NCI-H1436 (cell line): ENCODE measurements around the gene FNDC7.
A peak's percentile ranks its signal among the peaks of the same experiment; 100 is the strongest.
"Not testable (repeated sequence)": the region's sequence is repeated elsewhere in the genome, so short reads cannot be mapped to it uniquely, and the experiment has no call there.

ENCODE experiments used
- DNase-seq: peaks from one replicate; lab custom pipeline; 2025; lab: John Stamatoyannopoulos, UW

Gene FNDC7, protein sequence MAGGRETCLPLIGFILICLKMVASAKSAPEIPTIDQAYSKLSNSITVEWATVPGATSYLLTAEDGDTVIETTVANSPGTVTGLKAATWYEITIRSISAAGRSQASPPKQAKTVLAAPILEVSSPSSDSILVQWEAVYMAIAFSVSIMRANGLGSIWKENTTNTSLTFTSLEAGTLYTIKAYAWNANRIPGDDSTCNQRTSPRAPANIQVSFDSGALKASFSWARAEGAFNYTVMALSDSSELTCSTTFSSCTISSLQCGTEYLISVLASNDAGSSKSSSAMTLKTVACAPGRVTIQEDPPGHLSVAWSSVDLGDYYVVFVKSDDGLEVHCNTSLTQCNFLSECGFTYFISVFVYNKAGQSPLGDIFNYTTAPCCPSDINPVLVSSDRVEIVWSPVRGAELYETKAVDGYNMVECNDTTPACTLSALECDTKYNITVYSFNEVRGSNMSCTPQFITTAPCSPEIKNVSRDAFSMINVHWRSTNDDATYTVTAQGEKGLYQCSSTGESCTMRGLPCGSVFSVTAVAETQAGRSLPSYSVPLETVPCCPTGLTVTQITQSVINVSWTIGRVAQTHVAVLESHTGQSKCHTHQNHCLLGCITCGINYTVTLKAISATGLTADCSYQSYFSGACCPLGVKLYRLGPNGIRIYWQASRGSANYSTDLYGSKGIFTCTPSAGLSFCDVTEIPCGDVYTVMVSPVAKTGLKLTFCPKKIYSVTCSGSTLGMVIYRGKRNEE

DNA sequence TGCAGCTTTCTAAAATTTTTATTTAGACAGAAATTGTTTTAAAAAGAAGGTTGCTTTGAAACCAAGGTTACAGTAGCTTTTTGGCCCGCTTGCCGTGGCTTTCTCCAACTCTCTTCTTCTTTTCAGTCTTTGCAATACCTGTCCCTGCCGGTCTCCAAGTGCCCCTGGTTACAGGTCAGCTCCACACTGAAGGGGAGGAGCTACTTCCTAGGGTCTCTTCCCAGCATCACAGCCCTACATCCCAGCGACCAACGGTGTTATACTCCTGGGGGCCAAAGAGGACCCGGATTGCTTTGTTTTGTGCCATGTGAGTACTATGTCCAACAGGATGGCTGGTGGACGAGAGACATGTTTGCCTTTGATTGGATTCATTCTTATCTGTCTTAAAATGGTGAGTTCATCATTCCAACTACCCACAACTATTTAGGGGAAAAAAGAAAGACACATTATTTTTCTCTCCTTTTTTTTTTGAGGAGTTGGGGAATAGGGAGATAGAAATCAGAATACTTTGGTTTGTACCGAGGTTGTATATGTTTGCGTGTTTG is at the start of gene FNDC7:
Gene FNDC7, plus strand, starts transcription at position 303 of the 545 bp plus-strand sequence. Its CDS starts 26 bp downstream, at position 329.
- DNase-seq, result no peak

GRCh38 chr1:108663074-108663473 is 49.6 kb upstream of the FNDC7 start:
- no peak for DNase-seq

- no peak for DNase-seq
Measured at GRCh38 chr1:108664481-108664880, 48.2 kb upstream of the FNDC7 start.

GRCh38 chr1:108665067-108665466 is 47.6 kb upstream of the FNDC7 start:
- no peak for DNase-seq

GRCh38 chr1:108665771-108666170 is 46.9 kb upstream of the FNDC7 start:
- no peak for DNase-seq

DNA sequence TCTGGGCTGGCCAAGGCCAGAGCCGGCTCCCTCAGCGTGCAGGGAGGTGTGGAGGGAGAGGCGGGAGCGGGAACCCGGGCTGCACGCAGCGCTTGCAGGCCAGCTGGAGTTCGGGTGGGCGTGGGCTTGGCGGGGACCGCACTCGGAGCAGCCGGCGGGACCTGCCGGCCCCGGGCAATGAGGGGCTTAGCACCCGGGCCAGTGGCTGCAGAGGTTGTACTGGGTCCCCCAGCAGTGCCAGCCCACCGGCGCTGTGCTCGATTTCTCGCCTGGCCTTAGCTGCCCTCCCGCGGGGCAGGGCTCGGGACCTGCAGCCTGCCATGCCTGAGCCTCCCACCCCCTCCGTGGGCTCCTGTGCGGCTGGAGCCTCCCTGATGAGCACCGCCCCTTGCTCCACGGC is 45.3 kb upstream of the FNDC7 start:
- not testable (repeated sequence) for DNase-seq

DNA sequence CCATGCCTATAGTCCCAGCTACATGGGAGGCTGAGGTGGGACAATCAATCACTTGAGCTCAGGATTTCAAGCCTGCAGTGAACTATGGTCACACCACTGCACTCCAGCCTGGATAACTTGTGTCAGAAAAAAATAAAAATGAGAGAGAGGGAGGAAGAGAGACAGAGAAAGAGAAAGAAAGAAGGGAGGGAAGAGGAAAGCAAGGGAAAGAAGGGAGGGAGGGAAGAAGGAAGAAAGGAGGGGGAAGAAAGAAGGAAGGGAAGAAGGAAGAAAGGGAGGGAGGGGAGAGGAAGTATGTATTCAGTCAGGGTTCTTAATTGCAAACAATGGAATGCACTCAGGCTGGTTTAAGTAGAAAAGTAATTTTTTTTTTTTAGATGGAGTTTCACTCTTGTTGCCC is 43.9 kb upstream of the FNDC7 start:
- DNase-seq, result no peak

DNA sequence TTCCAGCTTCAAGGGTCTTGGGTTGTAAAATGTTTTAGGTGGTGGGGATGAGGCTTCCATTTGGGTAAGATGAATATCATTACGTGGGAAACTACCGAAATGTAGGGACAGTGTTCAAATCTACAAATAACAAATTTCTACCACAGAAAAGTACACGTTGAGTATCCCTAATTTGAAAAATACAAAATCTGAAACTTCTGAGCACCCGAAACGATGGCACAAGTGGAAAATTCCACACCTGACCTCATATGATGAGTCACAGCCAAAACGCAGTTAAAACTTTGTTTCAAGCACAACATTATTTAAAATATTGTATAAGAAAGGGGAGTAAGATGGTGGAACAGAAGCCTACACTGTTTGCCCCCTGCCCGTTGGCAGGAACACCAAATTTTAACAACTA is 43.0 kb upstream of the FNDC7 start:
- no peak for DNase-seq

DNA sequence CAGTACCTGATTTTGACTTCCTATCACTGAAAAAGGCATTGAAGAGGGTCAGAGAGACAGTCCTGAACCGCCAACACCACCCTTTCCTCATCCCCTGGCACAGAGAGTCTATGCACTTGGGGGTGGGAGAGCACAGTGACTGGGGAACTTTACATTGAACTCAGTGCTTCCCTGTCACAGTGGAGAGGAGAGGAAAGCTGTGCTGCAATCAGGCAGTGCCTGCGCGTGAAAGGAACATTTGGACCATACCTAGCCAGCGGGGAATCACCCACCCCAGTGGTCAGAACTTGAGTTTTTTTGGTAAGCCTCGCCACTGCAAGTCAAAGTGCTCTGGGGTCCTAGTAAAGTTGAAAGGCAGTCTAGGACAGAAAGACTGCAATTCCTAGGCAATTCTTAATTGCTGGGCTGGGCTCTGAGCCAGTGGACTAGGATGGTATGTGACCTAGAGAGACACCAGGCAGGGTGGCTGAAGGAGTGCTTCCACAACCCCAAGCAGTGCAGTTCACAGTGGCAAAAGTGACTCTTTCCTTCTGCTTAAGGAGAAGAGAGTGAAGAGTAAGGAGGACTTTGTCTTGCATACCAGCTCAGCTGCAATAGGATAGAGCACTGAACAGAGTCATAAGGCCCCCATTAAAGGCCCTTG is 42.5 kb upstream of the FNDC7 start:
- no peak for DNase-seq

DNA sequence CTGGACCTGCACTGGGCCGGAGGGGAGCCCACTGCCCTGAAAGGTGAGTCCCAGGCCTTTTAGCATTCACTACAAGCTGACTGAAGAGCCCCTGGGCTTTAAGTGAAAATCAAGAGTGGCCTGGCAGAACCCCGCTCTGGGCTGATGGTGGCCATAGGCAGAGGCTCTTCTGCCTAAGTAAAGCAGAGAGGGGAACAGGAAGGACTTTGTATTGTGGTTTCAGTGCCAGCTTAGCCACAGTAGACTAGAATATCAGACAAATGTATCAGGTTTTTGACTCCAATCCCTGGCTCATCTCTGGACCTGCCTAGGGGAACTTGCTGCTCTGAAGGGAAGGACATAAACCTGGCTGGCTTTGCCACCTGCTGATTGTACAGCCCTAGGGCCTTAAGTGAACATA is 41.6 kb upstream of the FNDC7 start:
- no peak for DNase-seq

DNA sequence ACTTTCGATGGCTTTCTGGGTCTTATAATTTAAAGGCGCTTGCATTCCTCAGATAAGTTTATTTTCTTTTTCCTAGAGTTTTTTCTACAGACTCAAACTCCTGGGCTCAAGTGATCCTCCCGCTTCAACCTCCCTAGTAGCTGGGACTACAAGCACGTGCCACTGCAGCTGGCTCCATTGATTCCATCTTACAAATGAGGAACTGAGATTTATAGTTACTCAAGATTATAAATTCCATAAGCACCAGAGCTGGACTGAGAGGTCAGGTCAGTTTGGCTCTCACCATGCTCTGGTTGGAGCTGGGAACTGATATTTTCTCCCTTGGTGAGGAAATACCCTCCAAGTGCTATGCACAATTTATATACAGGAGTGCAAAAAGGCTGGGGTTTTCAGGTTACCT is 34.0 kb upstream of the FNDC7 start:
- DNase-seq, result no peak

DNA sequence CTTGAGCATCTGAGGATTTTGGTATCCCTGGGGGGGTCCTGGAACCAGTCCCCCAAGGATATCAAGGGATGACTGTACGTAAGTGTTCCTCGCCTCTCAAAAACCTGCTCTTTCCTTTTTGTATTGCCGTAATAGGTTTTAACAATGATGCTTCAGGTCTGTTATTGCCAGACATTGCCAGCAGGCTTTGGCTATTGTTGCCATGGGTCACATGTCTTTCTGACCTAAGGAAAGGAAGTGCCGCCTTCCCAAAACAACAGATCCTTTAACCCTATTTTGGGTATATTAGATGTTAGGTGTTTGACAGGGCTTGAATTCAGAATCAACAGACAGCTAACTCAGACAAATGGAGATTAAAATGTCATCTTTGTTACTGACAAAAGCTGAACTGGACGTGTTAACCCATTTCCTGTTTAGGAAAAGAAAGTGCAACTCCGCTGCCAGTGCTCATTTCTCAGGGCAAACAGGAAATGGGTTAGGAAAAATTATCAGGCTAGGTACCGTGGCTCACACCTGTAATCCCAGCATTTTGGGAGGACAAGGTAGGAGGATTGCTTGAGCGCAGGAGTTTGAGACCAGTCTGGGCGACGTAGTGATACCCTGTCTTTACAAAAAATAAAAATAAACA is 33.0 kb upstream of the FNDC7 start:
- DNase-seq, result no peak

- not testable (repeated sequence) for DNase-seq
Measured at GRCh38 chr1:108681701-108682100, 31.0 kb upstream of the FNDC7 start.

DNA sequence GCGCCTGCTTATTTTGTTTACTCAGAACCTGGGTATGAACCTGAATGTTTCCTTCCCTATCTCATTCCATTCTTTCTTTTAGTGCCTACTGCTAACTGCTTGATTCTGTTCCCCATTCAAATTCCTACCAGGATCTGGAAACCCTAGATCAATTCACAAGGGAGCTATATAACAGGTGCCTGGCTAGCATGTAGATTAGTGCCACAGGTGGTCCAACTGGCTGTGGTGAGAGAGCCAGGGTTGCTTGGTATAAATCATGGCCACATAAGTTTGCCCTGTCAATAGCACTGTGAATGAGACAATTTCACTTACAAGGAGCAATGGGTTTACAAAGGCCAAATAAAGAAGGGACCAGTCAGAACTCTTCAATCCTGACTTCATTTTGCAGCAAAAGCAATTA is 27.2 kb upstream of the FNDC7 start:
- DNase-seq, result no peak

- DNase-seq, result no peak
Measured at GRCh38 chr1:108686614-108687313, 25.9 kb upstream of the FNDC7 start.

GRCh38 chr1:108691128-108691941 is 21.4 kb upstream of the FNDC7 start:
- no peak for DNase-seq

- DNase-seq, result peak; percentile 89
Measured at GRCh38 chr1:108691942-108692723, 20.6 kb upstream of the FNDC7 start, which contains the start of gene PRPF38B. TSS of gene PRPF38B (plus strand) at chr1:108692310. CDS start at chr1:108692592, 282 bp downstream.

DNA sequence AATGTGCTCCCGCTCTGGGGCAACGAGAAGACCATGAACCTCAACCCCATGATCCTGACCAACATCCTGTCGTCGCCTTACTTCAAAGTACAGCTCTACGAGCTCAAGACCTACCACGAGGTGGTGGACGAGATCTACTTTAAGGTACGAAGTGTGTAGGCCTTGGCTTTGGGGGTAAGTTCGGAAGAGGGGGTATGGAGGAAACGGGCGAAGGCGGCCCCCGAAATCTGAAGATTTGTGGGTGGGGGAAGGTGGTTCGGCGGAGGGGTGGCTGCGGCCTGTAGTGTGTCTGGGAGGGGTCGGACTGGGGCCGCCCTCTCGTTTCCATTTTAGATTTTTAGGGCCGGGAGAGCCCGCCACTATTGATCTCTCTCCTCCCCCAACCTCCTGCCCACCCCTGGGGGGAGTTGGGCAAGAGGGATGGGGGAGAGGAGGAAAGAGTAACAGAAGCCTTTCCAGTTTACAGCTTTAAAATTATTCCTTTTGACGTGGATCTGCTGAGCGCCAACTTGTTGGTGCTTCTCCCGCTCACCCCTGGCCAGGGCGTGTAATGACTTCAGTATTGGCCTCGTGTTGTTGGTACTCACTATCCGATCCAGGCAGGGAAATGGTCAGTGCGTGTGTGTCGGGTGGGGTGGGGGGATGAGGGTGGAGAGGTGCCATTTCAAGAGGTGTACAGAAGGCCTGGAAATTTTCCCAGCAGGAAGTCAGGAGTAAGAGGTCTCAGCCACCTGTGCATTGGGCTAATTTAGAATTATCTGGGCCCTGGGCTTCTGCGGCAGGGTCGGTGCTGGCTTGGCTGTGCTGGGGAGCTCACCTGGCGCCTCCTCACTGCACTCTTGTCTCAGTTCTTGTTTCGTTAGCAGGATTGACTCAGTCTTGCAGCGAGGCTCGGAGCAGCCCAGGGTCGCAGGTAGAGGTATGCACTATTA is 19.7 kb upstream of the FNDC7 start:
- DNase-seq, result peak; percentile 33

DNA sequence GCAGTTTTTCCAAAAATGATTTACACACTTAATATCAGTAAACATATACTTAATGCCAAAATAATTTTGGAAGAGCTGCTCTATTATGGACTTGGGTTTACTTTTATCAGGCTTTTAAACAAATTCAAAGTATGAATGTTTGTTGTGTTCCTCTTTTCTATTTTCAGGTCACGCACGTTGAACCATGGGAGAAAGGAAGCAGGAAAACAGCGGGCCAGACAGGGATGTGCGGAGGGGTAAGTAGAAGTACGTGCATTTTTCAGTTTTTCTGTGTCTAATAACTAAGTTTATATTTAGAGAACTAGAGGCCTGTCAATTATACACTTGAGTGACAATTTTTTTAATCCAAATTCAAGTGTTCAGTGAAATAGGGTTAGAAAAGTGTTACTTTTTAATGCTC is 17.2 kb upstream of the FNDC7 start:
- DNase-seq, result no peak
